GM18526 (cell line): ENCODE measurements around the gene DALRD3.

ENCODE experiments used
- POLR2A ChIP-seq: IDR thresholded peaks from 3 replicates; pipeline ENCODE4 v1.6.1; 2011; ENCODE audit not compliant: insufficient read length; ENCODE audit errors: extremely low read depth

Gene DALRD3

GRCh38 chr3:49017971-49018706 is at the start of gene DALRD3:
TSS of gene DALRD3 (minus strand) at chr3:49018580. CDS start at chr3:49018564, 16 bp downstream.
- TF ChIP-seq POLR2A, result peak; percentile 49

GRCh38 chr3:49058011-49058410 is 39.6 kb upstream of the DALRD3 start:
- TF ChIP-seq POLR2A, result no peak

- no peak for TF ChIP-seq POLR2A
Observed at GRCh38 chr3:49057268-49057667, 38.9 kb upstream of the DALRD3 start.

GRCh38 chr3:49054344-49054862 is 36.0 kb upstream of the DALRD3 start:
- no peak for TF ChIP-seq POLR2A

GRCh38 chr3:49053543-49053942 is 35.2 kb upstream of the DALRD3 start:
- no peak for TF ChIP-seq POLR2A

- no peak for TF ChIP-seq POLR2A
Observed at GRCh38 chr3:49035281-49035680, 16.9 kb upstream of the DALRD3 start.

- no peak for TF ChIP-seq POLR2A
Observed at GRCh38 chr3:49034650-49035049, 16.3 kb upstream of the DALRD3 start.

GRCh38 chr3:49032646-49033304 is 14.4 kb upstream of the DALRD3 start:
- no peak for TF ChIP-seq POLR2A

GRCh38 chr3:49030321-49030720 is 11.9 kb upstream of the DALRD3 start:
- TF ChIP-seq POLR2A, result no peak

- no peak for TF ChIP-seq POLR2A
Observed at GRCh38 chr3:49029563-49029884, 11.1 kb upstream of the DALRD3 start.

GRCh38 chr3:49028673-49029562 is 10.5 kb upstream of the DALRD3 start, which contains the start of gene IMPDH2:
TSS of gene IMPDH2 (minus strand) at chr3:49029398. CDS start at chr3:49029350, 48 bp downstream.
- peak; percentile 100 for TF ChIP-seq POLR2A

GRCh38 chr3:49028298-49028672 is 9.9 kb upstream of the DALRD3 start:
- no peak for TF ChIP-seq POLR2A

- no peak for TF ChIP-seq POLR2A
Observed at GRCh38 chr3:49027634-49028033, 9.3 kb upstream of the DALRD3 start.

GRCh38 chr3:49026536-49026935 is 8.2 kb upstream of the DALRD3 start:
- no peak for TF ChIP-seq POLR2A

GRCh38 chr3:49025793-49026520 is 7.6 kb upstream of the DALRD3 start:
- TF ChIP-seq POLR2A, result no peak
